GM10248 (cell line): Measurements from ENCODE around the gene GJD2.

ENCODE experiments used
- CTCF ChIA-PET: fragments of 300-600 bp; sonication (Branson Sonifier 250); formaldehyde crosslinking; extraction: SDS; loops from one replicate; lab custom pipeline; 2021; ENCODE audit warnings: antibody characterized with exemption; lab: Yijun Ruan, JAX
- POLR2A ChIA-PET: fragments of 350-650 bp; sonication (Branson Sonifier 250); formaldehyde crosslinking; extraction: SDS; loops from one replicate; lab custom pipeline; 2020; ENCODE audit warnings: antibody characterized with exemption; lab: Yijun Ruan, JAX
- DNase-seq: peaks from one replicate; pipeline ENCODE4 v3.0.0; 2012; ENCODE audit errors: extremely low spot score
- CTCF ChIP-seq: IDR thresholded peaks from 2 replicates; pipeline ENCODE4 v1.5.1; 2012; ENCODE audit warnings: mild to moderate bottlenecking, low read depth; ENCODE audit errors: extremely low read depth, missing control alignments, control extremely low read depth

Gene GJD2

GRCh38 chr15:34718681-34719665 lies 35.8 kb downstream of the GJD2 start:
- no peak for TF ChIP-seq CTCF
- POLR2A ChIA-PET, result no interaction called here
- CTCF ChIA-PET, result interaction anchor here (0.6 to 1.9 kb wide), 5 partner anchors 8 to 26 kb away, joined by 3 to 6 read pairs (median 4); no protein-coding TSS in a partner anchor
- DNase-seq, result no peak

- no peak for TF ChIP-seq CTCF
- ChIA-PET CTCF (interaction anchor here (0.8 to 1.9 kb wide), 3 partner anchors 8 to 22 kb away, joined by 3 to 6 read pairs (median 3); no protein-coding TSS in a partner anchor), POLR2A (no interaction called here)
- DNase-seq, result no peak
Observed at GRCh38 chr15:34717729-34718128, 37.1 kb downstream of the GJD2 start.

GRCh38 chr15:34716111-34716510 lies 38.7 kb downstream of the GJD2 start:
- no peak for DNase-seq
- no peak for TF ChIP-seq CTCF
- POLR2A ChIA-PET, result no interaction called here
- CTCF ChIA-PET, result no interaction called here

GRCh38 chr15:34714476-34715121 lies 40.2 kb downstream of the GJD2 start:
- no peak for DNase-seq
- ChIA-PET CTCF (no interaction called here), POLR2A (no interaction called here)
- TF ChIP-seq CTCF, result no peak

GRCh38 chr15:34713635-34714034 lies 41.2 kb downstream of the GJD2 start:
- POLR2A ChIA-PET, result no interaction called here
- DNase-seq, result no peak
- TF ChIP-seq CTCF, result no peak
- CTCF ChIA-PET, result interaction anchor here (1.5 kb wide), 1 partner anchor 11 kb away, joined by 3 read pairs; no protein-coding TSS in a partner anchor

- POLR2A ChIA-PET, result no interaction called here
- DNase-seq, result no peak
- CTCF ChIA-PET, result interaction anchor here (1.0 to 2.5 kb wide), 2 partner anchors 8 to 13 kb away, joined by 3 to 11 read pairs; no protein-coding TSS in a partner anchor
- TF ChIP-seq CTCF, result no peak
Observed at GRCh38 chr15:34709866-34710265, 44.9 kb downstream of the GJD2 start.
